ENCODE measurements around the gene RFX2. TPM values are rescaled to one million over a fixed set of nuclear protein-coding genes. Genes with fewer than 3 reads are reported as not detected.

The RFX2 gene
- total and polyA plus RNA-seq, 2 donors from 2014 or later = 4.6 to 12.6 TPM

DNA sequence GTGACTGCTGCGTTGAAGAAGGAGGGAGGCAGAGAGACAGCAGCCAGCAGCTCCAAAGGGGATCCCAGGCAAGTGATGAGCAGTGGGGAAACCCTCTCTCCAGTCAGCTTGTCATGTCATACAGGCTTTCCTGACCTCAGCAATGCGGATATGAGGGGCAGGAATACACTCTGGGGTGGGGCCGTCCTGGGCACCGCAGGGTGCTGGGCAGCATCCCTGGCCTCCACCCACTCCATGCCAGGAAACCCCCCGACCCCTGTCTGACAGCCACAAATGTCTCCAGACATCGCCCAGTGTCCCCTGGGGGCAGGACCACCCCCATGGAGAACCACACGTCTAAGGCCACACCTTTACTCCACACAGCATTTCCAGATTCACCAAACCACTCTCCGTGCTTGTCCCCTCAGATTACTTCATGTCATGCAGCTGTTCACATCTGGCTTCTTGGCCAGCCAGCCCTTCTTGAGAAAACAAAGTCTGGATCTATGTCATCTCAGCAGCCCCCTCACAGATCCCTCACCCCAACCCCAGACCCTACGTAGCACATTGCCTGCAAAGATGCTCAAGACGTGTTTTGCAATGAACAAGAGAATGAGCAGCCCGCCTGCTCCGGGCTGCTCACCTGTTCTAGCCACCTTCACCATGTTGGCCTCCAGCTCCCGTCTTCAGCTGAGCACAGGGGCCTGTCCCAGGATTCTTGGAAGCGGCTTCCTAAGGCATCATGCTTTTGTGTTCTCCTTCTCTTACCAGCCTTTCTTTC is 46.5 kb downstream of the RFX2 start:
- FAIRE-seq (no peak), DNase-seq (peak in 1 of 5 donors; percentile 51)
- intact Hi-C loops (cut with DNase I) = no loop called here
- Histone ChIP-seq H3K27ac (ENCODE audit: low read depth in 2 of 2, low read length in 2 of 2) (no peak overlapping the region), H3K4me1 (ENCODE audit: control insufficient read depth in 2 of 3, insufficient read depth in 2 of 3, low read depth in 1 of 3, low read length in 3 of 3) (peaks cover 8 to 13% (median 12%) of the 10 kb centered on the region in 3 donors), H3K4me3 (ENCODE audit: low read length in 3 of 3) (no peak overlapping the region), H3K9ac (ENCODE audit: low read length in 3 of 3) (no peak overlapping the region), H3K27me3 (ENCODE audit: control insufficient read depth, insufficient read depth, low read length) (no peaks in the 10 kb centered on the region), H3K9me3 (ENCODE audit: control insufficient read depth in 2 of 3, insufficient read depth in 1 of 3, low read length in 3 of 3) (no peaks in the 10 kb centered on the region), H3K36me3 (ENCODE audit: control insufficient read depth in 2 of 3, insufficient read depth in 3 of 3, low read length in 3 of 3) (no peaks in the 10 kb centered on the region)
- TF ChIP-seq, protein P1, sequence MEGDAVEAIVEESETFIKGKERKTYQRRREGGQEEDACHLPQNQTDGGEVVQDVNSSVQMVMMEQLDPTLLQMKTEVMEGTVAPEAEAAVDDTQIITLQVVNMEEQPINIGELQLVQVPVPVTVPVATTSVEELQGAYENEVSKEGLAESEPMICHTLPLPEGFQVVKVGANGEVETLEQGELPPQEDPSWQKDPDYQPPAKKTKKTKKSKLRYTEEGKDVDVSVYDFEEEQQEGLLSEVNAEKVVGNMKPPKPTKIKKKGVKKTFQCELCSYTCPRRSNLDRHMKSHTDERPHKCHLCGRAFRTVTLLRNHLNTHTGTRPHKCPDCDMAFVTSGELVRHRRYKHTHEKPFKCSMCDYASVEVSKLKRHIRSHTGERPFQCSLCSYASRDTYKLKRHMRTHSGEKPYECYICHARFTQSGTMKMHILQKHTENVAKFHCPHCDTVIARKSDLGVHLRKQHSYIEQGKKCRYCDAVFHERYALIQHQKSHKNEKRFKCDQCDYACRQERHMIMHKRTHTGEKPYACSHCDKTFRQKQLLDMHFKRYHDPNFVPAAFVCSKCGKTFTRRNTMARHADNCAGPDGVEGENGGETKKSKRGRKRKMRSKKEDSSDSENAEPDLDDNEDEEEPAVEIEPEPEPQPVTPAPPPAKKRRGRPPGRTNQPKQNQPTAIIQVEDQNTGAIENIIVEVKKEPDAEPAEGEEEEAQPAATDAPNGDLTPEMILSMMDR (IDR thresholded peaks at IDR 0.05; ENCODE audit: borderline replicate concordance, extremely low read depth, insufficient read depth) = no peak

DNA sequence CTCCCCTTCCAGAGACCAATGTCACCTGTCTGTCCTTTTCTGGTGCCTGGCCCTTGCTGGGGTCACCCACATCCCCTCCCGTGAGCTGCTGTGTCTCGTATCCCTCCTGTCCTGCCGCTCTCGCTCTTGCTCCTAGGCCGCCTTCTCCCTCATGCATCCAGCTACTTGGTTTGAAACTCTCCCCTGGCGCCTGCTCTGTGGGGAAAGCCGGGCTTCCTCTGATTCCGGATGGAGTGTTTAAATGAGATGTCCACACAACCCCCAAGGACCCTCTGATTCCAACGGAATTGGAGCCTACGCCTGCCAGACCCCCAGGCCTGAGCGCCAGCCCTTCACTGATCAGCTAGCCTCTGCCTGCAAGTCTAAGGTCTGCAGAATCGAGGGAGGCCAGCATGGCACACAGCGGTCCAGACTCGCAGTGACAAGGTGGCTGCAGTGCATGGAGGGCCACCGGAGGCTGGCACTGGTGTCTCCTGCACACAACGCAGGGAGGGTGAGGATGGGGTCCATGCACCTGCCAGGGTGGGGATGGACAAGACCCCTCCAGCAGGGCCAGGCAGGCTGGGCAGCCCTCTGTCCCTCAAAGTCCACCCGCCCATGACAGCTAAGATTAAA is 47.2 kb downstream of the RFX2 start:
- no peak overlapping the region for H3K27ac ChIP-seq (ENCODE audit: low read depth in 2 of 2, low read length in 2 of 2)
- intact Hi-C loops (cut with DNase I) = no loop called here

DNA sequence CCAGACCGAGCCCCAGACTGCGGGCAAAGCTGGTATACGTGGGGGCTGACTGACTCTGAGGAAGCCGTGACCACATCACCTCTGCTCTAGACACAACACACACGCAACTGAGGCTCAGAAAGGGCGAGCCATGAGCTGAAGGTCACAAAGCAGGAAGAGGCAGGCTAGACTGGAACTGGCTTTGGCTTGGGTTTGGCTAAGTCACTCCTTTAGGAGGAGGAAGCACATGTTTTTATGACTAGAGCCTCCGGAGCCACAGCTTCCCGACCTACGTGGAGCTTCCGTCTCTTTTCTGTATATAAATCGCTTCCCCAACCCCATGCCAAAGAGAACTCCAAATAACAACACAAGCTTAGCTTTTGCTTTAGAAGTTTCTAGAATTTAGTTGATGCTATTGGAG is 48.0 kb downstream of the RFX2 start:
- no peak overlapping the region for H3K4me3 ChIP-seq (ENCODE audit: low read length in 3 of 3)
- no peak overlapping the region for H3K9ac ChIP-seq (ENCODE audit: low read length in 3 of 3)
- H3K4me1 ChIP-seq (ENCODE audit: control insufficient read depth in 2 of 3, insufficient read depth in 2 of 3, low read depth in 1 of 3, low read length in 3 of 3) = peaks cover 8 to 10% (median 8%) of the 10 kb centered on the region in 3 donors
- FAIRE-seq = no peak
- DNase-seq = peak in 2 of 5 donors; percentile 50 to 70
- H3K27me3 ChIP-seq (ENCODE audit: control insufficient read depth, insufficient read depth, low read length) = no peaks in the 10 kb centered on the region
- no peaks in the 10 kb centered on the region for H3K9me3 ChIP-seq (ENCODE audit: control insufficient read depth in 2 of 3, insufficient read depth in 1 of 3, low read length in 3 of 3)
- intact Hi-C loops (cut with DNase I) = no loop called here
- TF ChIP-seq, protein P1 (IDR thresholded peaks at IDR 0.05; ENCODE audit: borderline replicate concordance, extremely low read depth, insufficient read depth) = no peak
- H3K36me3 ChIP-seq (ENCODE audit: control insufficient read depth in 2 of 3, insufficient read depth in 3 of 3, low read length in 3 of 3) = no peaks in the 10 kb centered on the region
- no peak overlapping the region for H3K27ac ChIP-seq (ENCODE audit: low read depth in 2 of 2, low read length in 2 of 2)

More for the DNA sequence above, 47.2 kb downstream of the RFX2 start:
- TF ChIP-seq, protein P1 (IDR thresholded peaks at IDR 0.05; ENCODE audit: borderline replicate concordance, extremely low read depth, insufficient read depth) = no peak
- Histone ChIP-seq H3K9me3 (ENCODE audit: control insufficient read depth in 2 of 3, insufficient read depth in 1 of 3, low read length in 3 of 3) (no peaks in the 10 kb centered on the region), H3K4me3 (ENCODE audit: low read length in 3 of 3) (no peak overlapping the region), H3K9ac (ENCODE audit: low read length in 3 of 3) (no peak overlapping the region), H3K36me3 (ENCODE audit: control insufficient read depth in 2 of 3, insufficient read depth in 3 of 3, low read length in 3 of 3) (no peaks in the 10 kb centered on the region), H3K4me1 (ENCODE audit: control insufficient read depth in 2 of 3, insufficient read depth in 2 of 3, low read depth in 1 of 3, low read length in 3 of 3) (peaks cover 8 to 13% (median 12%) of the 10 kb centered on the region in 3 donors), H3K27me3 (ENCODE audit: control insufficient read depth, insufficient read depth, low read length) (no peaks in the 10 kb centered on the region)
- DNase-seq (peak in 1 of 5 donors; percentile 58), FAIRE-seq (no peak)

Data from kidney (tissue), 14 donors.